Hepatocyte (in vitro differentiated cells): Measurements from ENCODE around the gene FASTKD1. TPM values are rescaled to one million over a fixed set of nuclear protein-coding genes. Genes with fewer than 3 reads are reported as not detected.

ENCODE experiments used
- DNase-seq: peaks from one replicate; pipeline ENCODE4 v3.0.0-alpha.2; 2016; ENCODE audit warnings: low spot score
- H2AFZ ChIP-seq: fragments of 200-600 bp; sonication (generic); 2 replicates; pipeline ENCODE4 v1.6.0; 2016; ENCODE audit warnings: antibody characterized with exemption, mild to moderate bottlenecking
- H3K27ac ChIP-seq: fragments of 200-600 bp; sonication (generic); 2 replicates; pipeline ENCODE4 v1.5.1; 2016; ENCODE audit warnings: mild to moderate bottlenecking
- H3K27me3 ChIP-seq: fragments of 200-600 bp; sonication (generic); 2 replicates; pipeline ENCODE4 v1.6.1; 2016
- H3K36me3 ChIP-seq: fragments of 200-600 bp; sonication (generic); replicated peaks from 2 replicates; pipeline ENCODE4 v1.5.1; 2016; ENCODE audit warnings: low read depth; ENCODE audit not compliant: insufficient read depth
- H3K4me1 ChIP-seq: fragments of 200-600 bp; sonication (generic); 2 replicates; pipeline ENCODE4 v1.5.1; 2016; ENCODE audit warnings: mild to moderate bottlenecking, moderate library complexity; ENCODE audit not compliant: insufficient read depth
- H3K4me2 ChIP-seq: fragments of 200-600 bp; sonication (generic); 2 replicates; pipeline ENCODE4 v1.6.0; 2016
- H3K4me3 ChIP-seq: fragments of 200-600 bp; sonication (generic); 2 replicates; pipeline ENCODE4 v1.5.1; 2016; ENCODE audit warnings: mild to moderate bottlenecking
- H3K79me2 ChIP-seq: fragments of 200-600 bp; sonication (generic); 2 replicates; pipeline ENCODE4 v1.6.0; 2017; ENCODE audit warnings: mild to moderate bottlenecking
- H3K9me2 ChIP-seq: fragments of 200-600 bp; sonication (generic); replicated peaks from 2 replicates; pipeline ENCODE4 v1.6.0; 2017; ENCODE audit warnings: mild to moderate bottlenecking; ENCODE audit not compliant: insufficient read depth
- H3K9me3 ChIP-seq: fragments of 200-600 bp; sonication (generic); 2 replicates; pipeline ENCODE4 v1.5.1; 2016; ENCODE audit warnings: low read depth, mild to moderate bottlenecking
- H4K20me1 ChIP-seq: fragments of 200-600 bp; sonication (generic); 2 replicates; pipeline ENCODE4 v1.6.0; 2016; ENCODE audit warnings: mild to moderate bottlenecking; ENCODE audit not compliant: insufficient read depth, poor library complexity, severe bottlenecking
- CTCF ChIP-seq: fragments of 200-600 bp; sonication (generic); IDR thresholded peaks from 2 replicates; pipeline ENCODE4 v1.5.1; 2016; ENCODE audit warnings: antibody characterized with exemption, mild to moderate bottlenecking; ENCODE audit not compliant: poor library complexity
- EZH2 ChIP-seq: fragments of 200-600 bp; sonication (generic); IDR thresholded peaks from 2 replicates; pipeline ENCODE4 v1.6.1; 2016; ENCODE audit warnings: antibody characterized with exemption, mild to moderate bottlenecking, borderline replicate concordance
- EZH2phosphoT487 ChIP-seq: fragments of 200-600 bp; sonication (generic); IDR thresholded peaks from one replicate; pipeline ENCODE4 v1.6.1; 2018; ENCODE audit warnings: antibody characterized with exemption, mild to moderate bottlenecking, low read depth, moderate library complexity; ENCODE audit not compliant: unreplicated experiment, severe bottlenecking
- WGBS: methylation state at CpG from one replicate; pipeline ENCODE4 v1.1.6; 2016; ENCODE audit warnings: low lambda C conversion rate; ENCODE audit errors: missing lambda C conversion rate; 5-methylcytosine and 5-hydroxymethylcytosine counted together
- polyA plus RNA-seq: library from polyadenylated mRNA; unstranded; fragments of >200 nt; fragmentation: Nextera tagmentation; extraction: Ambion mirVana; gene quantifications from 2 replicates; pipeline ENCODE4 v1.2.1, GENCODE V29; 2016
- total RNA-seq: library from RNA; depleted of rRNA; stranded (reverse); fragments of >200 nt; gene quantifications from 2 replicates; pipeline ENCODE4 v1.2.3, GENCODE V29; 2014

The FASTKD1 gene
- total and polyA plus RNA-seq, 2 experiments from 2014 or later = 15.0 to 23.2 TPM

GRCh38 chr2:169495310-169495928 is 78.2 kb downstream of the FASTKD1 start:
- no peak overlapping the region for H3K4me3 ChIP-seq
- H3K4me2 ChIP-seq = no peak overlapping the region
- no peak overlapping the region for H2AFZ ChIP-seq
- H3K9me2 ChIP-seq = no peaks in the 10 kb centered on the region
- no peaks in the 10 kb centered on the region for H3K4me1 ChIP-seq
- H3K27ac ChIP-seq = no peak overlapping the region
- no peaks in the 10 kb centered on the region for H3K27me3 ChIP-seq
- H3K9me3 ChIP-seq = no peaks in the 10 kb centered on the region
- WGBS = 85% methylated on average over 5 of the region's 5 CpGs
- TF ChIP-seq EZH2phosphoT487 = no peak
- TF ChIP-seq EZH2 = no peak
- TF ChIP-seq CTCF = no peak
- no peaks in the 10 kb centered on the region for H3K36me3 ChIP-seq
- no peaks in the 10 kb centered on the region for H4K20me1 ChIP-seq
- H3K79me2 ChIP-seq = no peaks in the 10 kb centered on the region
- DNase-seq = no peak

GRCh38 chr2:169493360-169493759 is 80.3 kb downstream of the FASTKD1 start:
- Histone ChIP-seq H4K20me1 (no peaks in the 10 kb centered on the region), H2AFZ (no peak overlapping the region), H3K27ac (no peak overlapping the region), H3K4me2 (no peak overlapping the region), H3K27me3 (no peaks in the 10 kb centered on the region), H3K9me3 (no peaks in the 10 kb centered on the region), H3K79me2 (no peaks in the 10 kb centered on the region), H3K9me2 (no peaks in the 10 kb centered on the region), H3K4me3 (no peak overlapping the region), H3K4me1 (no peaks in the 10 kb centered on the region), H3K36me3 (no peaks in the 10 kb centered on the region)
- DNase-seq = no peak
- WGBS = 83% methylated on average over 2 of the region's 2 CpGs
- TF ChIP-seq EZH2phosphoT487 (no peak), EZH2 (no peak), CTCF (no peak)

GRCh38 chr2:169491378-169491777 is 82.3 kb downstream of the FASTKD1 start:
- Histone ChIP-seq H3K36me3 (no peaks in the 10 kb centered on the region), H4K20me1 (no peaks in the 10 kb centered on the region), H2AFZ (no peak overlapping the region), H3K79me2 (no peaks in the 10 kb centered on the region), H3K9me3 (no peaks in the 10 kb centered on the region), H3K27me3 (no peaks in the 10 kb centered on the region), H3K4me3 (no peak overlapping the region), H3K4me1 (no peaks in the 10 kb centered on the region), H3K4me2 (no peak overlapping the region), H3K9me2 (no peaks in the 10 kb centered on the region), H3K27ac (no peak overlapping the region)
- TF ChIP-seq CTCF (no peak), EZH2 (no peak), EZH2phosphoT487 (no peak)
- DNase-seq = no peak

GRCh38 chr2:169490834-169491233 is 82.8 kb downstream of the FASTKD1 start:
- Histone ChIP-seq H2AFZ (no peak overlapping the region), H3K27ac (no peak overlapping the region), H3K79me2 (no peaks in the 10 kb centered on the region), H3K9me2 (no peaks in the 10 kb centered on the region), H3K27me3 (no peaks in the 10 kb centered on the region), H3K4me2 (no peak overlapping the region), H3K4me1 (no peaks in the 10 kb centered on the region), H3K36me3 (no peaks in the 10 kb centered on the region), H3K9me3 (no peaks in the 10 kb centered on the region), H4K20me1 (no peaks in the 10 kb centered on the region), H3K4me3 (no peak overlapping the region)
- TF ChIP-seq EZH2phosphoT487 (no peak), CTCF (no peak), EZH2 (no peak)
- DNase-seq = no peak
